Activated CD8-positive, alpha-beta memory T cell treated with anti-CD3 and anti-CD28 coated beads for 24 hours (primary cell): ENCODE measurements around the gene SUOX.
"Not testable (repeated sequence)": the region's sequence is repeated elsewhere in the genome, so short reads cannot be mapped to it uniquely, and the experiment has no call there.

Experiments
- DNase-seq: peaks from one replicate; pipeline ENCODE4 v3.0.0-alpha.2; 2020

SUOX gene

GRCh38 chr12:55984861-55985260 lies 12.2 kb upstream of the SUOX start:
- DNase-seq, result no peak

DNA sequence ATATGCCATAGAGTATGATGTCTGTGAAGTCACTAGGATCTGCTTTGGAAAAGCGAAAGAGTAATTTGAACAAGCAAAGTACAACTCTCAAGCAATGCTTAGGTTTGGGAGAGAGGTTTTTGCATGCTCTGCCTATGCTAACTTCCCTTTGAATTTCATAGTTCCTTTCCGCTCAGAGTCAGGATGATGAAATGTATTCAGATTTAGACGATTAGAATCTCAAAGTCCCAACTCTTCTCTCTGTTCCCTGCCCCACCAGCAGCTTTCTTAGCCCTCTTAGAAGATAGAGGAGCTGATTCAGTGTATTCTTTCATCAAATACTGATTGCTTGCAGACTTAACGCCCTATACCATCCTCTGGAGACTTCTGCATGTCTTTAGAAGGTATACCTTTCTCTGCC lies 11.7 kb upstream of the SUOX start:
- DNase-seq, result no peak

GRCh38 chr12:55985976-55986375 lies 11.1 kb upstream of the SUOX start:
- not testable (repeated sequence) for DNase-seq

GRCh38 chr12:55991110-55991509 lies 6.0 kb upstream of the SUOX start:
- no peak for DNase-seq

DNA sequence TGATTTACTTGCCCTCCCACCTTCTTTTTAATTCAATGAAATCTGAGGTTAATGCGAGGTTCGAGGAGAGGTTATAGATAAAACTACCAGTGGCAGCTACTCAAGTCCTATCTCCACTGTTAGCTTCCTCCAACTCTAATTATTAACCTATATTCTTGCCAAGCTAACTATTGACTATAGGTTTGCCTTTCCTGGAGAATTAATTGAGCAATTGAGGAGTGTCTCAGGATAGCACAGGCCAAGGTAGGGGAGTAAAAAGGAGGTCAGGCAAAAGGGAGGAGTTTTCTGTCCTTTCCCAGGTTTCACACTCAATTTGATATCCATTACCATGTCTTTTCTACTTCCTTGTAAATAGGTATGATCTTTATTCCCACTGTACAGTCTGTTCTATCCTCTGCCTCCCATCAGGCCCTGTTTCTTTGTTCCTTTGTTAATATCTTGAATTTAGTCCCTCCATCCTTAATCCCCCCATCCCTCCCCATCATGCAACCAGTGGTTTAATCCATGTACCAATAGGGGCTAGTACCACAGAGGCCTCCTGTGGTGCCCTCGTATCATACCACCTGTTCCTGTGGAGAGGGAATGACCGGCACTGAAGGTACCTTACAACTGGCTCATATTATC lies 3.7 kb upstream of the SUOX start:
- no peak for DNase-seq

- no peak for DNase-seq
These were observed 1.7 kb upstream of the SUOX start for GRCh38 chr12:55995366-55995765.

GRCh38 chr12:55996201-55996714 lies 818 bp upstream of the SUOX start:
- DNase-seq, result peak; percentile 79

GRCh38 chr12:55997535-55997859 lies 421 bp downstream of the SUOX start:
- no peak for DNase-seq

GRCh38 chr12:55999522-55999921 lies 2.4 kb downstream of the SUOX start:
- not testable (repeated sequence) for DNase-seq

- DNase-seq, result not testable (repeated sequence)
These were observed 3.0 kb downstream of the SUOX start for GRCh38 chr12:55999999-56000540.

GRCh38 chr12:56001487-56002100 lies 4.5 kb downstream of the SUOX start:
- DNase-seq, result no peak

DNA sequence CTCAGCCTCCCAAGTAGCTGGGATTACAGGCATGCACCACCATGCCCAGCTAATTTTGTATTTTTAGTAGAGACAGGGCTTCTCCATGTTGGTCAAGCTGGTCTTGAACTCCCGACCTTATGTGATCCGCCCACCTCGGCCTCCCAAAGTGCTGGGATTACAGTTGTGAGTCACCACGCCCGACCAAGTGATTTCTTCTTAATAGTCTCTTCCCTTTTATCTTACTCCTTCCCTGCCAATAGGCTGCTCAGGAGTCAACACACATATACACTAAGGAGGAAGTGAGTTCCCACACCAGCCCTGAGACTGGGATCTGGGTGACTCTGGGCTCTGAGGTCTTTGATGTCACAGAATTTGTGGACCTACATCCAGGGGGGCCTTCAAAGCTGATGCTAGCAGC lies 6.3 kb downstream of the SUOX start:
- not testable (repeated sequence) for DNase-seq

- no peak for DNase-seq
These were observed 7.1 kb downstream of the SUOX start for GRCh38 chr12:56004211-56004610.

DNA sequence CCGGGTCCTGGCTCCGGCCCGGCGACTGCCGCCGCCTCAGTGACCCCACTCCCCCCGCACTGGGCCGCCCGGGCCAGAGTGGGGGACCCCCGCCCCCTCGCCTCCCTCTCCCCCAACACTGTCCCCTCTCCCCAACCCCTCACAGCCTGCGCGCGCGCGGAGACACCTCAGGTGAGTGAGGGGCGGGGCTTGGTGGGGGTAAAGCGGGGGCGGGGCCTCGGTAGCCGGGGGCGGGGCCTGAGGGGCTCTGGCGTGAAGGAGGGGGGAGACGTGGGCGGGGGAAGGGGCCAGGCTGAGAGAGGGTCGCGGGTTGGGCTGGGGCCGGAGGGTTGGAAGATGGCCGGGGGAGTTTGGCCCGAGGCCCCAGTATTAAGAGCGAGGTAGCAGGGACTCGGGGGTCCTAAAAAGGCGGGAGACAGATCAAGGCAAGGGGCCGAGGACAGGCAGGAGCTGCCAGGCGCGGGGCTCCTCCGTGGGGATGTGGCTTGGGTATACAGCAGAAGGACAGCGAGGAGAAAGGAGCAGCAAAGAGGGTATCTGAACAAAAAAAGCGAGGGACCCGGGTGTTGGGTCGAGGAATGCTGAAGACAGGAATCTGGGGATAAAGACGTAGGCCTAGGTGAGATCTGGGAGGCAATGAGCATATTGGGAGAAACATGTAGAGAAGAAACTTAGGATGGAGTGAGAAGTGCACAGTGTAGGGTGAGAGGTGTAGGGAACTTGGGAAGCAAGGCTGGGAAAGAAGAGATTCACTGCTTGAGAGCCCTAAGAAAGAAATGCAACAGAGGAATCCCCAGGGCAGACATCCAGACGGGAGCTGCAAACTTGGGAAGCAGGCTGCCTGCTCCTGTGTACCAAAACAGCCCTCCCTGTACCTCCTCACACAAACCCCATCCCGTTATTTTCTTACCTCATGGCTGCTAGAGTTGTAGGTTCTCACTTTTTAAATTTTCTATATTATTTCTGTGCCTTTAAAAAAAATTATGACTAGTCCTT lies 10.8 kb downstream of the SUOX start:
- peak; percentile 86 for DNase-seq

- no peak for DNase-seq
These were observed 13.1 kb downstream of the SUOX start for GRCh38 chr12:56010111-56010570.

DNA sequence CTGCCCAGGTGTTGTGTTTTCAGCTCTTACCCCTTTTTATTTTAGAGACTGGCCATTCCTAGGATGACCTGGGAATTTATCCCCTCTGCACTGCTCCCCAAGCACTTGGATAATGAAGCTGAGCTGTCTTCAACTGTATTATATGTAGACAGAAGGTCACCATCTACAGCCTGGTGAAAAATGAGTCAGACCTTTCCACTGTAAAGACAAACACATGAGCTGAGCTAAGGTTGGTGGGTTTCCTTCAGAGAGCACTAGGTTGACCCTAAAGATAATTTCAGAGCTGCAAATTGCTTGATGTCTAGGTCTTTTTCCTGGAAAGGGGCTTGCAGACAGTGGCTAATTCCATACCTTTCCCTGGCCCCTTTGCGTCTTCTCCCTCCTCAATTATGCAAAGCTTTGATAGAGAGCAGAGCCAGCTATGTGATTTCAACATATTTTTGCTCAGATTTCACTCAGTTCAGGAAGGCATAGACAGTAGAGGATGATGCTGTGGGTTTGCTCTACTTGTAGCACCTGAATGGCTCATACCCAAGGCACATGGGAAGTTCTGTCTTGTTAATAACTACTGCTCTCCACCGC lies 14.5 kb downstream of the SUOX start:
- no peak for DNase-seq

GRCh38 chr12:56013482-56013881 lies 16.4 kb downstream of the SUOX start:
- DNase-seq, result no peak

- DNase-seq, result no peak
These were observed 17.1 kb downstream of the SUOX start for GRCh38 chr12:56014205-56014604.

DNA sequence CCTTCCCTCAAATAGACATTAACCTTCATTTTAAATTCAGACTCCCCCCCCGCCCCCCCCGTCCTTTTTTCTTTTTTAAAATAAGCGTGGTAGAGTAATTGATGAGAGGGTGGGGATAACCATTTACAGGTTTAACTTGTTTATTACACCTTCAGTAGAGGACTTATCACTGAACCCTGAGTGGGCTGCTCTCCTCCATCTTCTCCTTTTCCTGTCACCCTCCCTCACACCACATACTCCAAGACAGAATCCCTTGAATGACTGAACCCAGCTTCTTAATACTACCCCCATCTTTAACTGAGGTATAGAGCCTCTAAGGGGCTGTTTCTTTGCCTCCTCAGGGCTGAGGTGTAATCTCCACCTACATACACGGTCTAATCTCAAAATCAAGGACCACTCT lies 20.1 kb downstream of the SUOX start:
- no peak for DNase-seq

DNA sequence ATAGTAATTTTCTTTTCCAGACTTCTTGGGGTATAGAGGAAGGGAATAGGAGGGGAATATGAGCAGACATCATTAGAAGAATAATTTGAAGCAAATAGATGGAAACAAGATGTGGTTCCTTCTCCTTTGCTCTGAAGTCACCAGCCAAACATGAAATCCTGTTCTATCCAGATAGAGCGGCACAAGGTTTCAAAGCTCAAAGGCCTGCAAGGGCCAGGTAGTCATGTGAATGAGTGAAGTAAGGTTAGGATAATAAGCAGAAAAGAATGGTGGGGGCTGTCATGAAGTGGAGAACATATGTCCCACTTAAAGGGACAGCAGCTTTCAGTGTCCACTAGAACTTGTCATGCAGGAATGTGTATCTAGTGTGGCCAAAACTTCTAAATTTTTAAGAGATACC lies 21.3 kb downstream of the SUOX start:
- DNase-seq, result no peak

- peak; percentile 68 for DNase-seq
These were observed 23.5 kb downstream of the SUOX start, which contains the start of gene IKZF4 for GRCh38 chr12:56020423-56021184. IKZF4 (plus strand) TSS chr12:56021043; CDS start chr12:56021494, 451 bp downstream.
